NCI-H69 (cell line): Measurements from ENCODE around the gene CDH23.
A peak's percentile ranks its signal among the peaks of the same experiment; 100 is the strongest.

Source experiments
- DNase-seq: peaks from one replicate; lab custom pipeline; 2025; lab: John Stamatoyannopoulos, UW

Gene CDH23

GRCh38 chr10:71690094-71690720 is 293.5 kb downstream of the CDH23 start:
- no peak for DNase-seq

- no peak for DNase-seq
Observed at GRCh38 chr10:71691405-71691804, 294.7 kb downstream of the CDH23 start.

- no peak for DNase-seq
Observed at GRCh38 chr10:71692598-71693306, 296.0 kb downstream of the CDH23 start.

DNA sequence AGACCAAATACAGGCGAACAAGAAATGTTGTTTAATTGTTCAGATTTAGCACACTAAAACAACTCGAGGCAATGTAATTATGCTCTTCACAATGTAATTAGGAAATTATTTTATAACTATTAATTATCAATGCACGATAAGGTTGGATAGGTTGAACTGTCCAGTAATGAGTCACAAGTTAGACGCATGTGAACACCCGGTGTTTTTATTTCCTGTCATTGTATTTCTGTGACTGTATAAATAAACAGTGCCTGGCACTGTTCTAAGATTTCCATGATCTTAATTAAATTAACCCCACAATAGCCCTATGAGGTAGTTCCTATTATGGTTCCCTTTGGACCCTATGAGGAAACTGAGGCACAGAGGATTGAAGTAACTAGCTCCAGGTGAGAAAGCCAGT is 296.7 kb downstream of the CDH23 start:
- DNase-seq: peak; percentile 19

GRCh38 chr10:71694039-71694501 is 297.4 kb downstream of the CDH23 start:
- DNase-seq: no peak

- DNase-seq: no peak
Observed at GRCh38 chr10:71694567-71694968, 297.8 kb downstream of the CDH23 start.

DNA sequence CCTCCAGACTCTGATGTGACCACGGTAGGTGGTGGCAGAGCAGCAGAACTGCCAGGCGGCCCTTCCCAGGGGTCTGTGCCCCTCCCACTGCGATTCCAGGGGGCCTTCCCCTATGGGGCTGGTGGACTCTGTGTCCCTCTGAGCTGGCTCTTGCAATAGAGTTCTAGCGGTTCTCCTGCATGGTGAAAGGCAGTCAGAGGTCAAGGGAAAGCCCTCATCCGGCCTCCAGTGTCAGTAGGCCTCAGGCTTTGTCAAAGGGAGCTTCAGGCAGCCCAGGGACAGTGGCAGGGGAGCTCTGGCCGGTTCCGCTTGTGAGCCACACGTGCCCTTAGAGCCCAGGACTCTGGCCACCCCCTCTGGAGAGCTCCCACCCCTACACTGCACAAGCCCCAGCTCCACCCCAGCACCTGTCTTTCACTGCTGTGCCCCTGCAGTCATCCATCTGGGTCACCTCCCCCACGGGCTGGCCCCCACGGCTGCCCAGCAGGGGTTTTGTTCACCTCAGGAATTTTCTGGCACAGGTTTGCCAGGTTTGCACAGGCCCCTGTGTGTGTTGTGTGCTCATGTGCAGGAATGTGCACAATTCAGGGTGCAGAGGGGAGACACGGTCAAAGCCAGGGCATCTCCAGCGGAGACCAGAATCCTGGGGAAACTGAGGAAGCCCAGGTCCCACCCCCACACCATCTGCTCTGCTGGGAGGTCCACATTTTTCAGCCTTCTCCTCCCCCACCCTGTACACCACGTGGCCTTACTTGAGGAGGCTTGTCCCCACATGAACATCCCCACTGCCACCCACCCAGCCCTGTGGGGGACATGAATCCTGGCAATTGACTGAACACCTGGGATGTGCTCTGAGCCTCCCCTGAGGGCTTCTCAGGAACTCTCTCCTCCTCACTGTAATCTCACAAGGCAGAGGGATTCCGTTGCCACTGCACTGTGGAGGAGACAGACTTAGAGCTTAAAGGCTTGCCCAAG is 299.1 kb downstream of the CDH23 start:
- no peak for DNase-seq

DNA sequence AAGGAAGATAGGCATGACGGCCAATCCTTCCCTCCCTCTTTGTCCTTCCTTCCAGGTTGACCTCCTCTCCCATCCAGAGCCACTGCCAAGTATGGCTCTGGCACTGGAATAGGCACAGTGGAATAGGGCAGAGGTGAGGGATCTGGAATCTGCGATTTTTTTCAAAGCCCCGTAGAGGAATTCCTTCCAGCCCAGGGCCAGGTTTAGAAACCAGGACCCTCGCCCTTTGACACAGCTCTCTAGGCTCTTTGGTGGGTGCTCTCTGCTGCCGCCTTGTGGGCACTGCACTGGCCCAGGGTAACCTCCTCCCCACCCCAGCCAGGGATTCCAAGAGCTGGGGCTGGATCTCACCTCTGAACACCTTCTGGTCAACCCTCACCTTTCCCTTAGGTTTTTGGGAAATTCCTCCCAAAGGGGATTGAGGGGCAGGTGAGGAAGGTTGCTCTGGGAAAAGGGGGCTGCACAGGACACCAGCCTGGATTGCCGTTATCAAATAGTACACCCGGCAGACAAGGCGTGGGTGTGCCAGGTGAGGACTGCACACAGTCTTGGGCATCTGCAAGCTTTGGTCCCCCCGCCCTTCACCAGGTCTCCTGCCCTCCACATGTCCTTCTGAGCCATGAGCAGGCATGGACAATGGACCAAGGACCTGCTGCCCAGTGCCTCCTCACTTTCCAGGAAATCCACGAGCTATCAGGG is 300.1 kb downstream of the CDH23 start:
- peak; percentile 47 for DNase-seq

DNA sequence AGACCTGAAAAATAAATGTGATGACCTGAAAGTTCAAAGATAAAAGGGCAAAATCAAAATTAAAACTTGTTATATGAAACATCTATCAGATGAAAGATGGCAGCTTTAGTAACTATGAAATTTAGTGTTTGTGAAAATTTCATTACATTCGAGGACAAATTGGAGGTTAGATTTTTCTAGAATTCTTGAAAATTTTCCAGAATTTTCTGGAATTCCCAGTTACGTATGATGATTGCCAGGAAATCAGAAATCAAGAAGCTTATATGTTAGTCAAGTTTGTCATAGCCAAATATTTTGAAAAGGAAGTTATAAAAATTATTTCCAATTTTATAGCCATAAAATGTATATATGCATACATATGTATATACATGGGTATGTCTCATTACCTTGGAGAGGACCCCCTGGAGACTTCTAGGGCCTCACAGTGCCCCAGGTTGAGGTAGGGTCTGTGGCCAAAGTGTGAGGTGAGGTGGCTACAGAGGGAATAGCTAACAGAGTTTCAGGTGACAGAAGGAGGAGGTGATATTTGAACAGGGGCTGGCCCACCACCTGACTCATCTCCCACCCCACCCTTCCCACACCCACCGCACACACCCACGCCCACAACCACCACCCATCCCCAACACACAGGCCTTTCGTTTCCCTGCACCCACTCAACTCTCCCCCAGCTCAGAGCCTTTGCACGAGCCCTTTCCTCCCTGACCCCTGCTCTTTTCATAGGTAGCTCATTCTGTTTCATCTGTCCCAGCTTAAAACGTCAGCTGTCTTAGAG is 301.4 kb downstream of the CDH23 start:
- no peak for DNase-seq

DNA sequence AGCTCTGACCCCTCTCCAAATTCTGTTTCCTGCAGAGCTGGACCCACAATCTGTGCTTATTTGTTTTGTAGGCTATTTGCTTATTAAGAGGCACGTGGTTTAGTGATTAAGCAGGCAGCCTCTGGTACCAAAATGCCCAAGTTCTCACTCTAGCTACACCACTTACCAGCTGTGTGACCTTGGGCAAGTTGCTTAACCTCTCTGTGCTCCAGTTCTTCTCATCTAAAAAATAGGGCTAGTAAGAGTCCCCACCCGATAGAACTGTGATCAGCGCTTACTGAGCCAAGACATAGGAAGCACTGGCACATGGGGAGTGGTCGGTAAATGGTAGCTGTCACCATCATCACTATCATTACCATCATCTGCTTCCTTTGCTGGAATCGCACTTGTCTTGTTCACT is 302.0 kb downstream of the CDH23 start:
- no peak for DNase-seq

DNA sequence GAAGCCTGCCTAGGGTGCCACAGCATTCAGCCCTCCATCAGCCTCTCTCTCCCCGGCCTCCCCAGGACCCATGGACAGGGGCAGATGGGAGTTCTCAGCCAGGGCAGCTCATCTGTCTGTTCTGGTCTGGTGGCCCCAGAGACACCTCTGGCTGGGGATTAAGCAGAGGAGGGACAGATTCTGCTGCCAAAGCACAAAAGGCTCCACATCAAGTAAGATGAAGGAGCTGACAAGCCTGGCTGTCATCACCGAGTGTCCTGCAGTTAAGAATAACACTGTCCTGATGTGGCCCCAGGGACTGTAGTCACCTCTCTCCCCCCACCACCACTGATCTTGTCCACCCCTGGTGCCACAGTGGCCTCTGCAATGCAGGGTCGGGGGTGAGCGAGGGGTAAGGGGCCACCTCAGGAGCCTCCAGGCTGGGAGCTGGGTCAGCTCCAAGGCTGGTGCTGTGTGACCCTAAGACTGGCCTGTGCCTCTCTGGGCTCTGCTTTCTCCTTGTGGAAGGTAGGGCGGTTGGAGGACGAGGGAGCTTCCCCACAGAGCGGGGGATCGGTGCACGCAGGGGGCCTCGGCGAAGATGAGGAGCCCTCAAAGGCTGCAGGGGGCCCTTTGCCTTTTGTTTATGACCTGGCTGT is 304.1 kb downstream of the CDH23 start:
- no peak for DNase-seq

- DNase-seq: no peak
Observed at GRCh38 chr10:71701496-71702132, 304.9 kb downstream of the CDH23 start.

DNA sequence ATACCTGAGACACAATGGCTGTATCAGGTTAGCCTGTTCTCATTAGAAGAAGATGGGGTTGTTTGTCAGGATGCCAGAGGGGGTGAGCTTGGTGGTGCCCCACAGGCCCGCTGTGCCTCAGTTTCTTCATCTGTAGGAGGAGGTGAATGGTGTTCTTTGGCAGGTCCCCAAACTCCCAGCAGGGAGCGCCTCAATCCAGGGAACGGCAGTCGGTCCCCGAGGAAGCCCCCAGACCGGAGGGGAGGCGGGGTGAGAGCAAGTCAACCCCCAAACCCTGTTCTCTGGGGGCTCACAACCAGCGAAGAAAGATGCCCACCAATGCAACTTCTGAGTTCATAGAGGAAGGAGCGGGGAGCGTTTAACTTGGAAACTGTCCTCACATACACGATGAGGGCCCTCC is 306.9 kb downstream of the CDH23 start:
- no peak for DNase-seq

DNA sequence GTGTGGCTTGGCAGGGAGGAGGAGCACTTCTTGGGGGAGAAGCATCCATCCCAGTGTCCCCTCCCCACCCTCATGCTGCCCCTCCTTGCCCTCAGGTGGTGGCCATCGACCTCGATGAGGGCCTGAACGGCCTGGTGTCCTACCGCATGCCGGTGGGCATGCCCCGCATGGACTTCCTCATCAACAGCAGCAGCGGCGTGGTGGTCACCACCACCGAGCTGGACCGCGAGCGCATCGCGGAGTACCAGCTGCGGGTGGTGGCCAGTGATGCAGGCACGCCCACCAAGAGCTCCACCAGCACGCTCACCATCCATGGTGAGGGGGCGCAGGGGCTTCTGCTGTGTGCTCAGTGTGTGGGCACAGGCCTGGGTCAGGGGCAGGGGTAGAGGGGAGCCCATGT is 308.1 kb downstream of the CDH23 start:
- no peak for DNase-seq

- peak; percentile 18 for DNase-seq
Observed at GRCh38 chr10:71705582-71705981, 308.9 kb downstream of the CDH23 start.

GRCh38 chr10:71706216-71707121 is 309.7 kb downstream of the CDH23 start:
- DNase-seq: peak; percentile 22

DNA sequence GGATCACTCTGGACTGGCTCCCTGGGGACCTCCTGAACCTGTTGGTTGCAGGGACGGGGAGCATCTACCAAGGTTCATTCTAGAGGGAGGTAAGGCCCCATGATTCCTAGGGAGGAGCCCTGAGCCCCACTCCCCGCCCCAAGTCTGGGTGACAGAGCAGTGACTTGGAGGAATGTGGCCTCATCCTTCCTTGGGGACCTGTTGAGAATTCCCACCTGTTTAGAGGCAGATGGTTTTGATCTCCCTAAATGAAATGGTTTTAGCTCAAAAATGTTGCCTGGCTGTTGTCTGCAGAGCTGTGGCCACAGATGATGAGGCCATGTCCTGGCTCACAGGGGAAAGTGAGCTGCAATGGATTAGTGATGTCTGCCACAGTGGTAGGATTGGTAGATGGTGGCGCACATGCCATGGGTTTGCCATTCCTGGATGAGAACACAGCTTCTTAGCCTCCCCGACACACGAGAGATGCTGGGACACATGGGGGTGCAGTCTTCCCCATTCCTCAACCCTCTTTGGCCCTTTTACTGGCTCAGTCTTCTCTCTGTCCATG is 310.6 kb downstream of the CDH23 start:
- DNase-seq: no peak

DNA sequence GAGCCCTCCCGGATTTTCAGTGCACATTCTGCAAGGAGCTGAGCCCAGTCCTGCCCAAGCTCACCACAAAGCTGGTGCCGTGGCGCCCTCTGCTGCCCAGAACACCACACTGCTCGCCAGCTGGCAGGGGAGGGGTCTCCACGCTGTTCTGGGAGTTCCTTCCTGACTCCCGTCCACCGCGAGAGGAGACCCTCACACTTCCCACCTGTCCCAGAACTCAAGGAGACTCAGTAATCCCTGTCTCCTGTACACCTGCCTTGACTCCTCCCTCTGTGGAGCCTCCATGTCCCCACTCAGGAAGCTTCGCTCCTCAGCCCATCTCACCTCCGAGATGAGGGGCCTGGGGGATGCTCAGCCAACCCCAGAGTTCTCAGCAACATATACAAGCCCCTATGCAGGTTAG is 311.6 kb downstream of the CDH23 start:
- peak; percentile 53 for DNase-seq
